WTC11 (cell line): ENCODE data around the gene THBS3. TPM values are rescaled to one million over a fixed set of nuclear protein-coding genes. Genes with fewer than 3 reads are reported as not detected.

Experiments used
- FOXK1 ChIP-seq: sonication (generic); formaldehyde crosslinking; IDR thresholded peaks from 2 replicates; pipeline ENCODE4 v1.8.0; 2022; ENCODE audit warnings: mild to moderate bottlenecking, moderate library complexity, missing genetic modification reagents
- GABPB1 ChIP-seq: sonication (generic); formaldehyde crosslinking; IDR thresholded peaks from 2 replicates; pipeline ENCODE4 v1.8.1; 2023; ENCODE audit warnings: mild to moderate bottlenecking, missing genetic modification reagents
- JAZF1 ChIP-seq: fragments of 250-450 bp; sonication (Bioruptor Pico); IDR thresholded peaks from 2 replicates; pipeline ENCODE4 v1.9.0; 2021; ENCODE audit warnings: moderate library complexity, mild to moderate bottlenecking, inconsistent platforms
- MYBL2 ChIP-seq: sonication (generic); formaldehyde crosslinking; IDR thresholded peaks from 2 replicates; pipeline ENCODE4 v1.8.1; 2023; ENCODE audit warnings: mild to moderate bottlenecking, moderate library complexity, missing genetic modification reagents
- NR3C1 ChIP-seq: sonication (generic); formaldehyde crosslinking; conservative IDR thresholded peaks from 2 replicates; pipeline ENCODE4 v1.8.1; 2023; ENCODE audit warnings: low read depth, mild to moderate bottlenecking, missing genetic modification reagents
- PRRX2 ChIP-seq: fragments of 250-450 bp; sonication (Bioruptor Pico); IDR thresholded peaks from 2 replicates; pipeline ENCODE4 v1.8.0; 2021; ENCODE audit warnings: mild to moderate bottlenecking
- SMAD4 ChIP-seq: sonication (generic); formaldehyde crosslinking; IDR thresholded peaks from 2 replicates; pipeline ENCODE4 v1.8.0; 2022; ENCODE audit warnings: mild to moderate bottlenecking, missing genetic modification reagents
- TEAD1 ChIP-seq: sonication (generic); formaldehyde crosslinking; IDR thresholded peaks from 2 replicates; pipeline ENCODE4 v1.8.0; 2022; ENCODE audit warnings: mild to moderate bottlenecking, missing genetic modification reagents
- ZBTB21 ChIP-seq: sonication (generic); formaldehyde crosslinking; IDR thresholded peaks from 2 replicates; pipeline ENCODE4 v1.8.1; 2023; ENCODE audit warnings: mild to moderate bottlenecking, missing genetic modification reagents, borderline replicate concordance
- ZNF219 ChIP-seq: sonication (generic); formaldehyde crosslinking; IDR thresholded peaks from 2 replicates; pipeline ENCODE4 v1.8.0; 2023; ENCODE audit warnings: missing genetic modification reagents, mild to moderate bottlenecking, borderline replicate concordance
- ZNF232 ChIP-seq: sonication (generic); formaldehyde crosslinking; IDR thresholded peaks from 2 replicates; pipeline ENCODE4 v1.8.0; 2022; ENCODE audit warnings: mild to moderate bottlenecking, missing genetic modification reagents
- ZNF396 ChIP-seq: fragments of 250-450 bp; sonication (Bioruptor Pico); IDR thresholded peaks from 2 replicates; pipeline ENCODE4 v1.8.0; 2021; ENCODE audit warnings: mild to moderate bottlenecking, moderate library complexity, borderline replicate concordance
- total RNA-seq: library from RNA; stranded (reverse); gene quantifications from 3 replicates; pipeline ENCODE4 v1.2.3, GENCODE V29; 2021
- TF ChIP-seq, protein P1 (sequence below): sonication (generic); formaldehyde crosslinking; conservative IDR thresholded peaks from 2 replicates; pipeline ENCODE4 v1.8.1; 2023; ENCODE audit warnings: mild to moderate bottlenecking, low read depth, missing genetic modification reagents, moderate library complexity
- TF ChIP-seq, protein P2 (sequence below): sonication (generic); formaldehyde crosslinking; IDR thresholded peaks from 2 replicates; pipeline ENCODE4 v1.8.1; 2023; ENCODE audit warnings: mild to moderate bottlenecking, missing genetic modification reagents
- TF ChIP-seq, protein P3 (sequence below): sonication (generic); formaldehyde crosslinking; IDR thresholded peaks from 2 replicates; pipeline ENCODE4 v1.8.1; 2022; ENCODE audit warnings: low read depth, mild to moderate bottlenecking, moderate library complexity, missing genetic modification reagents, borderline replicate concordance
- TF ChIP-seq, protein P4 (sequence below): sonication (generic); formaldehyde crosslinking; IDR thresholded peaks from 2 replicates; pipeline ENCODE4 v1.8.1; 2023; ENCODE audit warnings: mild to moderate bottlenecking, missing genetic modification reagents, moderate library complexity
- TF ChIP-seq, protein P5 (sequence below): fragments of 250-450 bp; sonication (Bioruptor Pico); IDR thresholded peaks from 2 replicates; pipeline ENCODE4 v2.1.2; 2022; ENCODE audit warnings: mild to moderate bottlenecking, moderate library complexity
- TF ChIP-seq, protein P6 (sequence below): fragments of 200-600 bp; IDR thresholded peaks from 2 replicates; pipeline ENCODE4 v1.8.0; 2022; ENCODE audit warnings: antibody characterized with exemption
- TF ChIP-seq, protein P7 (sequence below): sonication (generic); formaldehyde crosslinking; IDR thresholded peaks from 2 replicates; pipeline ENCODE4 v1.8.0; 2023; ENCODE audit warnings: missing genetic modification reagents

The THBS3 gene
- total RNA-seq, 1 experiment from 2014 or later: 5.3 TPM

DNA sequence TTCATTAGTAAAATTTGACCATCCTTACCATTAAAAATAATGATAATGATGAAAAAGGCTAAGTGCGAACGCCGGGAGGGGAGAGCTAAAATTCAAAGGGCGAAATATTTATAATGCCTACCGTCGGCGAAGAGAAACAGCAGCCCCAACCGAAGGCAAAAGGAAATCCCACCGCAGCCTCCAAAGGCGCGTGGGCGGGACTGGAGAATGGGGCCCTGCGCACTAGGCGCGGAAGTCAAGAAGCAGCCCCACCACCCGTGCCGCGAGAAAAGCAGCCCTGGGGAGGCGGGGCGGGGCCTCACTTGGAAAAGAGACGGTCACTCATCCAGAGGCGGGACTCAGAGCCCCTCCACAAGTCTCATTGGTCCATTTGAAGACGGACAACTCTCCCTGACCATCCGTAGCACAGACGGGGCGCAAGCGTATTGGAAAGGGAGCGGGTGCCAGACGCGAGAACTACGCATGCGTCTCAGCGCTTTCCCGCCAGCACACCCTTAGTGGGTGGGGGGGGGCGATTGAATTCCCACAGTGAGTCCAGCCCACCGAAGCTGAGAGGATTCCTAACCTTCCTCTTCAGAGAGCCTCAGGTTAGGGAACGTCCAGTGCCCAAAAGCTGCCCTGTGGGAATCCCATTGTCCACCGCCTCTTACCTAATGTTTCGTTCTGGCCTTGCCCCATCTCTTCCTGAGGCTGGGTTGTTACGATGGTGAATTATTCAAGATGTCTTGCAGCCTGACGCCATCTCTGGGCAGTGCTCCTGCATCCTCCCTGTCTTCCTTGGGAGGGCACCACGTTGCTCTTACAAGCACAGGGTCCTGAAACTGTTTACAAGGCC, 19.8 kb upstream of the THBS3 start (continued):
- TF ChIP-seq, protein P1, sequence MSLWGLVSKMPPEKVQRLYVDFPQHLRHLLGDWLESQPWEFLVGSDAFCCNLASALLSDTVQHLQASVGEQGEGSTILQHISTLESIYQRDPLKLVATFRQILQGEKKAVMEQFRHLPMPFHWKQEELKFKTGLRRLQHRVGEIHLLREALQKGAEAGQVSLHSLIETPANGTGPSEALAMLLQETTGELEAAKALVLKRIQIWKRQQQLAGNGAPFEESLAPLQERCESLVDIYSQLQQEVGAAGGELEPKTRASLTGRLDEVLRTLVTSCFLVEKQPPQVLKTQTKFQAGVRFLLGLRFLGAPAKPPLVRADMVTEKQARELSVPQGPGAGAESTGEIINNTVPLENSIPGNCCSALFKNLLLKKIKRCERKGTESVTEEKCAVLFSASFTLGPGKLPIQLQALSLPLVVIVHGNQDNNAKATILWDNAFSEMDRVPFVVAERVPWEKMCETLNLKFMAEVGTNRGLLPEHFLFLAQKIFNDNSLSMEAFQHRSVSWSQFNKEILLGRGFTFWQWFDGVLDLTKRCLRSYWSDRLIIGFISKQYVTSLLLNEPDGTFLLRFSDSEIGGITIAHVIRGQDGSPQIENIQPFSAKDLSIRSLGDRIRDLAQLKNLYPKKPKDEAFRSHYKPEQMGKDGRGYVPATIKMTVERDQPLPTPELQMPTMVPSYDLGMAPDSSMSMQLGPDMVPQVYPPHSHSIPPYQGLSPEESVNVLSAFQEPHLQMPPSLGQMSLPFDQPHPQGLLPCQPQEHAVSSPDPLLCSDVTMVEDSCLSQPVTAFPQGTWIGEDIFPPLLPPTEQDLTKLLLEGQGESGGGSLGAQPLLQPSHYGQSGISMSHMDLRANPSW: no peak
- TF ChIP-seq, protein P2, sequence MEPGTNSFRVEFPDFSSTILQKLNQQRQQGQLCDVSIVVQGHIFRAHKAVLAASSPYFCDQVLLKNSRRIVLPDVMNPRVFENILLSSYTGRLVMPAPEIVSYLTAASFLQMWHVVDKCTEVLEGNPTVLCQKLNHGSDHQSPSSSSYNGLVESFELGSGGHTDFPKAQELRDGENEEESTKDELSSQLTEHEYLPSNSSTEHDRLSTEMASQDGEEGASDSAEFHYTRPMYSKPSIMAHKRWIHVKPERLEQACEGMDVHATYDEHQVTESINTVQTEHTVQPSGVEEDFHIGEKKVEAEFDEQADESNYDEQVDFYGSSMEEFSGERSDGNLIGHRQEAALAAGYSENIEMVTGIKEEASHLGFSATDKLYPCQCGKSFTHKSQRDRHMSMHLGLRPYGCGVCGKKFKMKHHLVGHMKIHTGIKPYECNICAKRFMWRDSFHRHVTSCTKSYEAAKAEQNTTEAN (CRISPR knock-in tag): no peak
- TF ChIP-seq ZNF232 (CRISPR knock-in tag): 0 out of 2 replicates have a peak, but pooled peaks have one; percentile 75
- TF ChIP-seq, protein P3, sequence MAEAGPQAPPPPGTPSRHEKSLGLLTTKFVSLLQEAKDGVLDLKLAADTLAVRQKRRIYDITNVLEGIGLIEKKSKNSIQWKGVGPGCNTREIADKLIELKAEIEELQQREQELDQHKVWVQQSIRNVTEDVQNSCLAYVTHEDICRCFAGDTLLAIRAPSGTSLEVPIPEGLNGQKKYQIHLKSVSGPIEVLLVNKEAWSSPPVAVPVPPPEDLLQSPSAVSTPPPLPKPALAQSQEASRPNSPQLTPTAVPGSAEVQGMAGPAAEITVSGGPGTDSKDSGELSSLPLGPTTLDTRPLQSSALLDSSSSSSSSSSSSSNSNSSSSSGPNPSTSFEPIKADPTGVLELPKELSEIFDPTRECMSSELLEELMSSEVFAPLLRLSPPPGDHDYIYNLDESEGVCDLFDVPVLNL (CRISPR knock-in tag): peak; percentile 93
- TF ChIP-seq, protein P4, sequence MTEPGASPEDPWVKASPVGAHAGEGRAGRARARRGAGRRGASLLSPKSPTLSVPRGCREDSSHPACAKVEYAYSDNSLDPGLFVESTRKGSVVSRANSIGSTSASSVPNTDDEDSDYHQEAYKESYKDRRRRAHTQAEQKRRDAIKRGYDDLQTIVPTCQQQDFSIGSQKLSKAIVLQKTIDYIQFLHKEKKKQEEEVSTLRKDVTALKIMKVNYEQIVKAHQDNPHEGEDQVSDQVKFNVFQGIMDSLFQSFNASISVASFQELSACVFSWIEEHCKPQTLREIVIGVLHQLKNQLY (CRISPR knock-in tag): no peak
- TF ChIP-seq JAZF1 (CRISPR knock-in tag): no peak
- no peak for TF ChIP-seq SMAD4 (CRISPR knock-in tag)
- no peak for TF ChIP-seq MYBL2 (CRISPR knock-in tag)
- TF ChIP-seq ZNF396 (CRISPR knock-in tag): no peak
- peak; percentile 35; the same call in 1 of the 2 replicates for TF ChIP-seq FOXK1 (CRISPR knock-in tag)
- TF ChIP-seq TEAD1: 0 out of 2 replicates have a peak, but pooled peaks have one; percentile 9
- TF ChIP-seq ZBTB21 (CRISPR knock-in tag): no peak
- TF ChIP-seq, protein P5, sequence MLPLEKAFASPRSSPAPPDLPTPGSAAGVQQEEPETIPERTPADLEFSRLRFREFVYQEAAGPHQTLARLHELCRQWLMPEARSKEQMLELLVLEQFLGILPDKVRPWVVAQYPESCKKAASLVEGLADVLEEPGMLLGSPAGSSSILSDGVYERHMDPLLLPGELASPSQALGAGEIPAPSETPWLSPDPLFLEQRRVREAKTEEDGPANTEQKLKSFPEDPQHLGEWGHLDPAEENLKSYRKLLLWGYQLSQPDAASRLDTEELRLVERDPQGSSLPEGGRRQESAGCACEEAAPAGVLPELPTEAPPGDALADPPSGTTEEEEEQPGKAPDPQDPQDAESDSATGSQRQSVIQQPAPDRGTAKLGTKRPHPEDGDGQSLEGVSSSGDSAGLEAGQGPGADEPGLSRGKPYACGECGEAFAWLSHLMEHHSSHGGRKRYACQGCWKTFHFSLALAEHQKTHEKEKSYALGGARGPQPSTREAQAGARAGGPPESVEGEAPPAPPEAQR (CRISPR knock-in tag): no peak
- TF ChIP-seq, protein P6, sequence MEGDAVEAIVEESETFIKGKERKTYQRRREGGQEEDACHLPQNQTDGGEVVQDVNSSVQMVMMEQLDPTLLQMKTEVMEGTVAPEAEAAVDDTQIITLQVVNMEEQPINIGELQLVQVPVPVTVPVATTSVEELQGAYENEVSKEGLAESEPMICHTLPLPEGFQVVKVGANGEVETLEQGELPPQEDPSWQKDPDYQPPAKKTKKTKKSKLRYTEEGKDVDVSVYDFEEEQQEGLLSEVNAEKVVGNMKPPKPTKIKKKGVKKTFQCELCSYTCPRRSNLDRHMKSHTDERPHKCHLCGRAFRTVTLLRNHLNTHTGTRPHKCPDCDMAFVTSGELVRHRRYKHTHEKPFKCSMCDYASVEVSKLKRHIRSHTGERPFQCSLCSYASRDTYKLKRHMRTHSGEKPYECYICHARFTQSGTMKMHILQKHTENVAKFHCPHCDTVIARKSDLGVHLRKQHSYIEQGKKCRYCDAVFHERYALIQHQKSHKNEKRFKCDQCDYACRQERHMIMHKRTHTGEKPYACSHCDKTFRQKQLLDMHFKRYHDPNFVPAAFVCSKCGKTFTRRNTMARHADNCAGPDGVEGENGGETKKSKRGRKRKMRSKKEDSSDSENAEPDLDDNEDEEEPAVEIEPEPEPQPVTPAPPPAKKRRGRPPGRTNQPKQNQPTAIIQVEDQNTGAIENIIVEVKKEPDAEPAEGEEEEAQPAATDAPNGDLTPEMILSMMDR: no peak
- TF ChIP-seq ZNF219 (CRISPR knock-in tag): no peak
- TF ChIP-seq PRRX2 (CRISPR knock-in tag): no peak
- no peak; the same call in 1 of the 2 replicates for TF ChIP-seq GABPB1
- TF ChIP-seq NR3C1 (CRISPR knock-in tag): no peak
- TF ChIP-seq, protein P7, sequence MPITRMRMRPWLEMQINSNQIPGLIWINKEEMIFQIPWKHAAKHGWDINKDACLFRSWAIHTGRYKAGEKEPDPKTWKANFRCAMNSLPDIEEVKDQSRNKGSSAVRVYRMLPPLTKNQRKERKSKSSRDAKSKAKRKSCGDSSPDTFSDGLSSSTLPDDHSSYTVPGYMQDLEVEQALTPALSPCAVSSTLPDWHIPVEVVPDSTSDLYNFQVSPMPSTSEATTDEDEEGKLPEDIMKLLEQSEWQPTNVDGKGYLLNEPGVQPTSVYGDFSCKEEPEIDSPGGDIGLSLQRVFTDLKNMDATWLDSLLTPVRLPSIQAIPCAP (CRISPR knock-in tag): no peak
